IPS-NIHi7 (cell line): ENCODE results near the gene ESRRB.

Source experiments
- DNase-seq: peaks from one replicate; pipeline ENCODE4 v3.0.0; 2012; ENCODE audit warnings: mixed read lengths; ENCODE audit errors: extremely low spot score

The ESRRB gene

GRCh38 chr14:76352639-76353281, 23.2 kb upstream of the ESRRB start:
- DNase-seq: peak; percentile 93

- DNase-seq: no peak
Observed at GRCh38 chr14:76354310-76354709, 21.6 kb upstream of the ESRRB start.

- DNase-seq: no peak
Observed at GRCh38 chr14:76355771-76356170, 20.2 kb upstream of the ESRRB start.

GRCh38 chr14:76371066-76371465, 4.9 kb upstream of the ESRRB start:
- no peak for DNase-seq

GRCh38 chr14:76373456-76373855, 2.5 kb upstream of the ESRRB start:
- DNase-seq: no peak

GRCh38 chr14:76375484-76375883, 453 bp upstream of the ESRRB start:
- no peak for DNase-seq

- no peak for DNase-seq
Observed at GRCh38 chr14:76376409-76376877, 506 bp downstream of the ESRRB start.

- no peak for DNase-seq
Observed at GRCh38 chr14:76376878-76377734, 1.2 kb downstream of the ESRRB start.

GRCh38 chr14:76377735-76378074, 1.8 kb downstream of the ESRRB start:
- DNase-seq: no peak

GRCh38 chr14:76380991-76381390, 5.1 kb downstream of the ESRRB start:
- no peak for DNase-seq

- DNase-seq: no peak
Observed at GRCh38 chr14:76381817-76382494, 6.0 kb downstream of the ESRRB start.

GRCh38 chr14:76382495-76382832, 6.5 kb downstream of the ESRRB start:
- DNase-seq: no peak

GRCh38 chr14:76385435-76385834, 9.5 kb downstream of the ESRRB start:
- no peak for DNase-seq

- peak; percentile 92 for DNase-seq
Observed at GRCh38 chr14:76386944-76387782, 11.2 kb downstream of the ESRRB start.

- no peak for DNase-seq
Observed at GRCh38 chr14:76389841-76390240, 13.9 kb downstream of the ESRRB start.

- no peak for DNase-seq
Observed at GRCh38 chr14:76390621-76391020, 14.7 kb downstream of the ESRRB start.

- DNase-seq: no peak
Observed at GRCh38 chr14:76391981-76392690, 16.2 kb downstream of the ESRRB start.

GRCh38 chr14:76394569-76394968, 18.6 kb downstream of the ESRRB start:
- no peak for DNase-seq

- DNase-seq: no peak
Observed at GRCh38 chr14:76395161-76395560, 19.2 kb downstream of the ESRRB start.

- no peak for DNase-seq
Observed at GRCh38 chr14:76396714-76397187, 20.8 kb downstream of the ESRRB start.

GRCh38 chr14:76405627-76406026, 29.7 kb downstream of the ESRRB start:
- no peak for DNase-seq
